ENCODE data around the gene OR5T2.
"Not testable (repeated sequence)": the region's sequence is repeated elsewhere in the genome, so short reads cannot be mapped to it uniquely, and the experiment has no call there.

Gene OR5T2

GRCh38 chr11:56234155-56234554, at the start of gene OR5T2:
Gene OR5T2 (minus strand): TSS chr11:56234255. CDS start chr11:56233062, 1,193 bp downstream.
- CTCF ChIA-PET: no interaction called here
- no peak within 1 kb of the TSS for H3K4me3 ChIP-seq (ENCODE audit: low read depth, low read length)
- POLR2A ChIA-PET: no interaction called here
- no peak for DNase-seq (ENCODE audit: low read depth, low spot score)
- TF ChIP-seq, protein P1, sequence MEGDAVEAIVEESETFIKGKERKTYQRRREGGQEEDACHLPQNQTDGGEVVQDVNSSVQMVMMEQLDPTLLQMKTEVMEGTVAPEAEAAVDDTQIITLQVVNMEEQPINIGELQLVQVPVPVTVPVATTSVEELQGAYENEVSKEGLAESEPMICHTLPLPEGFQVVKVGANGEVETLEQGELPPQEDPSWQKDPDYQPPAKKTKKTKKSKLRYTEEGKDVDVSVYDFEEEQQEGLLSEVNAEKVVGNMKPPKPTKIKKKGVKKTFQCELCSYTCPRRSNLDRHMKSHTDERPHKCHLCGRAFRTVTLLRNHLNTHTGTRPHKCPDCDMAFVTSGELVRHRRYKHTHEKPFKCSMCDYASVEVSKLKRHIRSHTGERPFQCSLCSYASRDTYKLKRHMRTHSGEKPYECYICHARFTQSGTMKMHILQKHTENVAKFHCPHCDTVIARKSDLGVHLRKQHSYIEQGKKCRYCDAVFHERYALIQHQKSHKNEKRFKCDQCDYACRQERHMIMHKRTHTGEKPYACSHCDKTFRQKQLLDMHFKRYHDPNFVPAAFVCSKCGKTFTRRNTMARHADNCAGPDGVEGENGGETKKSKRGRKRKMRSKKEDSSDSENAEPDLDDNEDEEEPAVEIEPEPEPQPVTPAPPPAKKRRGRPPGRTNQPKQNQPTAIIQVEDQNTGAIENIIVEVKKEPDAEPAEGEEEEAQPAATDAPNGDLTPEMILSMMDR (IDR thresholded peaks at IDR 0.05; ENCODE audit: insufficient read depth, low read length, missing control alignments): no peak

DNA sequence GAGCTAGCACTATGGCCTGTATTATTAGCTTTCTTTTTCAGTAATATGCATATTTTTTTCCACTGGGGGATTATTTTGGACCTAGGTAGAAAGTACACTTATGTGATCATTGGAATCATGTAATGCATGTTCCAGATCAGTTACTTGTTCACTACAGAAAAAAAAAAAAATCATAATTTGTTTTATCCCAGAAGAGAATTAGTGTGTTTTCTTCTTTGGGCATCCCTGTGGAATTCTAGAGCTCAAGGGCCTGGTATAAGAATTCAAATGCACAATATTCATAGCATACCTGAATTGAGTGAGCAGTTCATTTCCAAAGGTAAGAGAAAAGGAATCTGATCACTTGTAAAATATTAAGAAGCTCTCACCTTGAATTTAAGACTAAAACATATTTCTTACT, 39.8 kb upstream of the OR5T2 start, which contains the start of gene OR5T1:
TSS of gene OR5T1 (plus strand) at position 301 of the 400 bp plus-strand sequence. CDS start 1,485 bp downstream, outside the sequence.
- DNase-seq (ENCODE audit: low read depth, low spot score): no peak
- ChIA-PET CTCF (no interaction called here), POLR2A (no interaction called here)
- H3K4me3 ChIP-seq (ENCODE audit: low read depth, low read length): no peak within 1 kb of the TSS
- TF ChIP-seq, protein P1 (IDR thresholded peaks at IDR 0.05; ENCODE audit: insufficient read depth, low read length, missing control alignments): no peak

GRCh38 chr11:56271092-56271491, 37.0 kb upstream of the OR5T2 start:
- ChIA-PET POLR2A (no interaction called here), CTCF (no interaction called here)
- TF ChIP-seq, protein P1 (IDR thresholded peaks at IDR 0.05; ENCODE audit: insufficient read depth, low read length, missing control alignments): no peak
- no peak for DNase-seq (ENCODE audit: low read depth, low spot score)
- no peak overlapping the region for H3K4me3 ChIP-seq (ENCODE audit: low read depth, low read length)

DNA sequence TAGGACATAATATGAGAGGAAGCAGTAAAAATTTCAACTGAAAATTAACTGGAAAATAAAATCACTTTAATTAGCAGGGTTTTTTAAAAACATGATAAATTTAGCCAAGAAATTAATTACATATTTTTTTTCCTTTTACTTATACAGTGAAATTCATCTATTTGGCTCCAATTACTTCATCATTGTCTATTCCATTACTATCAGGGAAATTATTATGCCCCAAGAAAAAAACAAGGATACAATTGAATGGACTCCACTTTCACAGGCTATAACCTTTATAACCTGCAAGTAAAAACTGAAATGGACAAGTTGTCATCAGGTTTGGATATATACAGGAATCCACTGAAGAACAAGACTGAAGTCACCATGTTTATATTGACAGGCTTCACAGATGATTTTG, 17.9 kb upstream of the OR5T2 start, which contains the start of gene OR5T3:
TSS of gene OR5T3 (plus strand) at position 301 of the 400 bp plus-strand sequence. CDS start at position 301, 0 bp downstream.
- POLR2A ChIA-PET: no interaction called here
- DNase-seq (ENCODE audit: low read depth, low spot score): no peak
- CTCF ChIA-PET: no interaction called here
- TF ChIP-seq, protein P1 (IDR thresholded peaks at IDR 0.05; ENCODE audit: insufficient read depth, low read length, missing control alignments): no peak
- H3K4me3 ChIP-seq (ENCODE audit: low read depth, low read length): no peak within 1 kb of the TSS

GRCh38 chr11:56219735-56220134, 14.3 kb downstream of the OR5T2 start:
- DNase-seq (ENCODE audit: low read depth, low spot score); POLR2A ChIA-PET; CTCF ChIA-PET; H3K4me3 ChIP-seq (ENCODE audit: low read depth, low read length): not testable (repeated sequence)

DNA sequence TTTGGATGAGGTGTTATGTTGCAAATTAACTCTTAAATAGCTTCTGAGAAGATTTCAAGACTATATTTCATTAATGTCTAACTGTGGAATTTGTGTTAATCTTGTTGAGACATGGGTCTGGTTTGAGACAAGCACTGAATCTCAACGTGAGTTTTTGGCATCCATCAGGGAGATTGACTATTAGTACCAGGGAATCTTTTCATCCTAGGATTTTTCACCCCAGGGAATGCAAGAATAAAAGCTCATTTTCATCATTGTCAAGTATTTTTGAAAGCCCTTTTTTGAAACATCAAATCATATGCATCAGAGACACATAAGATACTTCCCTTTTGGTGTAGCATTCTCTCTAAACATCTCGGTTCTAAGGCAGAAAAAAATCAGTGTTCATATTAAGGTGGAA, 19.5 kb downstream of the OR5T2 start:
- no peak for DNase-seq (ENCODE audit: low read depth, low spot score)
- ChIA-PET CTCF (no interaction called here), POLR2A (no interaction called here)
- H3K4me3 ChIP-seq (ENCODE audit: low read depth, low read length): no peak overlapping the region
- TF ChIP-seq, protein P1 (IDR thresholded peaks at IDR 0.05; ENCODE audit: insufficient read depth, low read length, missing control alignments): no peak

DNA sequence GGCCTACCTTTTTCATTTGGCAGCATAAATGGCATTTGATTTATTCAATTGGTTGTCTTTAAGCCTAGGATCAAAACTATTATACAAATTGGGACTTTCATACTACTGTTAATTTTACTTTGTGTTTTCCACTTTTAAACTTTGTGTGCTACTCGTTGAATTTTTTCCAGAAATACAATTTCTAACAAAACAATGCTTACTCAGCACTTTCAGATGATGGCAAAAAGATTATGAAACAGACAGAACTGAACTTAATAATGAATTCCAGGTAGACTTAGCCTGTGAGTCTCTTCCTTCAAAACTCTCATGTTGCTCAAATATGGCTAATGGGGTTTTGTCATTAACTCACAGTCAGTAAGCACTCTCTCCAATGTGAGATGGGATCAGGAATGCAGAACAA, 26.3 kb downstream of the OR5T2 start:
- DNase-seq (ENCODE audit: low read depth, low spot score): no peak
- POLR2A ChIA-PET: no interaction called here
- no peak overlapping the region for H3K4me3 ChIP-seq (ENCODE audit: low read depth, low read length)
- CTCF ChIA-PET: no interaction called here
- TF ChIP-seq, protein P1 (IDR thresholded peaks at IDR 0.05; ENCODE audit: insufficient read depth, low read length, missing control alignments): no peak
